KMS-11 (cell line): ENCODE measurements around the gene DNAJC1.
"Not testable (repeated sequence)": the region's sequence is repeated elsewhere in the genome, so short reads cannot be mapped to it uniquely, and the experiment has no call there.

Experiments
- H2AFZ ChIP-seq: fragments of 200-600 bp; sonication (generic); 2 replicates; pipeline ENCODE4 v1.6.1; 2016; ENCODE audit warnings: antibody characterized with exemption, mixed run types, low read depth
- H3K27ac ChIP-seq: fragments of 200-600 bp; sonication (generic); 2 replicates; pipeline ENCODE4 v1.6.1; 2016; ENCODE audit warnings: mild to moderate bottlenecking, mixed run types
- H3K27me3 ChIP-seq: fragments of 200-600 bp; sonication (generic); 2 replicates; pipeline ENCODE4 v1.6.1; 2017; ENCODE audit warnings: mild to moderate bottlenecking, low read depth, mixed run types, moderate library complexity; ENCODE audit not compliant: insufficient read depth
- H3K36me3 ChIP-seq: fragments of 200-600 bp; sonication (generic); 2 replicates; pipeline ENCODE4 v1.6.1; 2017; ENCODE audit warnings: mild to moderate bottlenecking, mixed run types; ENCODE audit not compliant: insufficient read depth
- H3K4me1 ChIP-seq: fragments of 200-600 bp; sonication (generic); 2 replicates; pipeline ENCODE4 v1.6.1; 2016; ENCODE audit warnings: mild to moderate bottlenecking, low read depth, mixed run types; ENCODE audit not compliant: poor library complexity, severe bottlenecking
- H3K4me2 ChIP-seq: fragments of 200-600 bp; sonication (generic); 2 replicates; pipeline ENCODE4 v1.7.0; 2016; ENCODE audit warnings: mild to moderate bottlenecking, mixed run types
- H3K4me3 ChIP-seq: fragments of 200-600 bp; sonication (generic); IDR thresholded peaks from 2 replicates; pipeline ENCODE4 v1.6.1; 2017; ENCODE audit warnings: low read depth, low read length, mixed read lengths; ENCODE audit not compliant: insufficient read depth
- H3K79me2 ChIP-seq: fragments of 200-600 bp; sonication (generic); 2 replicates; pipeline ENCODE4 v1.6.1; 2016; ENCODE audit warnings: low read depth, mixed run types; ENCODE audit not compliant: insufficient read depth
- H3K9ac ChIP-seq: fragments of 200-600 bp; sonication (generic); 2 replicates; pipeline ENCODE4 v1.6.1; 2016; ENCODE audit warnings: mild to moderate bottlenecking, mixed run types
- H4K20me1 ChIP-seq: fragments of 200-600 bp; sonication (generic); 2 replicates; pipeline ENCODE4 v1.6.1; 2016; ENCODE audit warnings: mild to moderate bottlenecking, mixed run types; ENCODE audit not compliant: insufficient read depth
- TF ChIP-seq, protein P1 (sequence below): fragments of 200-600 bp; sonication (generic); conservative IDR thresholded peaks from 2 replicates; pipeline ENCODE4 v1.6.1; 2017; ENCODE audit warnings: low read depth, mild to moderate bottlenecking, antibody characterized with exemption, low read length, moderate library complexity, mixed read lengths

The DNAJC1 gene

DNA sequence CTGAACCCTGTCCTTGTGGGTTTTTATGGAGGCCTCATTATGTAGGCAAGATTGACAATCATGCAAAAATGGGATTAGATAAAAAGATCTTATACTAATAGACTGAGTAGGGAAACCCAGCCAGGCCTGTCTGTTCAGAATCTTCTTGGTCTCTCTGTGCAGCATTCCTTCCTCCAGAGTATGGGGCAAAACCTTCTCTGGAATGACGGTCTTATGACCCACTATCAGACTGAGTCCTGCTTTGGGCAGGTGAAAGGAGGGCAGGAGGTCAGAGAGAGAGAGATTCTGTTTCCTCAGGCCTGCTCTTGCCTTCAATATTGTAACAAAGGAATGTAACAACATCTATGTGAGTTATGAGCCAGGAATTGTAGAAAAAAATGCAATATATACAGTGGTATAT is 182.6 kb downstream of the DNAJC1 start:
- Histone ChIP-seq H2AFZ (no peak overlapping the region), H3K27ac (no peak overlapping the region), H3K79me2 (no peaks in the 10 kb centered on the region), H3K4me2 (no peak overlapping the region), H3K4me1 (no peaks in the 10 kb centered on the region), H3K4me3 (no peak overlapping the region), H4K20me1 (no peaks in the 10 kb centered on the region), H3K9ac (no peak overlapping the region), H3K27me3 (no peaks in the 10 kb centered on the region), H3K36me3 (no peaks in the 10 kb centered on the region; the same call in 1 of the 2 replicates)
- TF ChIP-seq, protein P1, sequence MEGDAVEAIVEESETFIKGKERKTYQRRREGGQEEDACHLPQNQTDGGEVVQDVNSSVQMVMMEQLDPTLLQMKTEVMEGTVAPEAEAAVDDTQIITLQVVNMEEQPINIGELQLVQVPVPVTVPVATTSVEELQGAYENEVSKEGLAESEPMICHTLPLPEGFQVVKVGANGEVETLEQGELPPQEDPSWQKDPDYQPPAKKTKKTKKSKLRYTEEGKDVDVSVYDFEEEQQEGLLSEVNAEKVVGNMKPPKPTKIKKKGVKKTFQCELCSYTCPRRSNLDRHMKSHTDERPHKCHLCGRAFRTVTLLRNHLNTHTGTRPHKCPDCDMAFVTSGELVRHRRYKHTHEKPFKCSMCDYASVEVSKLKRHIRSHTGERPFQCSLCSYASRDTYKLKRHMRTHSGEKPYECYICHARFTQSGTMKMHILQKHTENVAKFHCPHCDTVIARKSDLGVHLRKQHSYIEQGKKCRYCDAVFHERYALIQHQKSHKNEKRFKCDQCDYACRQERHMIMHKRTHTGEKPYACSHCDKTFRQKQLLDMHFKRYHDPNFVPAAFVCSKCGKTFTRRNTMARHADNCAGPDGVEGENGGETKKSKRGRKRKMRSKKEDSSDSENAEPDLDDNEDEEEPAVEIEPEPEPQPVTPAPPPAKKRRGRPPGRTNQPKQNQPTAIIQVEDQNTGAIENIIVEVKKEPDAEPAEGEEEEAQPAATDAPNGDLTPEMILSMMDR, result no peak

DNA sequence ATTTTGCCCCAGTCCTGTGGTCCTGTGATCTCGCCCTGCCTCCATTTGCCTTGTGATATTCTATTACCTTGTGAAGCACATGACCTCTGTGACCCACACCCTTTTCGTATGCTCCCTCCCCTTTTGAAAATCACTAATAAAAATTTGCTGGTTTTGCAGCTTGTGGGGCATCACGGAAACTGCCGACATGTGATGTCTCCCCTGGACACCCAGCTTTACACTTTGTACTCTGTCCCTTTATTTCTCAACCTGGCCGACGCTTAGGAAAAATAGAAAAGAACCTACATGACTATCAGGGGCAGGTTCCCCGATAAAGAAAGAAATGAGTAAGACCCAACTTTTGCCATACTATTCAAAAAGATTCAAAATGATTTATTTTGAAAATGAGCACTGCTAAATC is 185.1 kb downstream of the DNAJC1 start:
- not testable (repeated sequence) for H2AFZ ChIP-seq, H3K4me2 ChIP-seq, H3K27me3 ChIP-seq, H4K20me1 ChIP-seq, H3K79me2 ChIP-seq, H3K4me1 ChIP-seq, H3K9ac ChIP-seq, H3K4me3 ChIP-seq, H3K27ac ChIP-seq, H3K36me3 ChIP-seq

DNA sequence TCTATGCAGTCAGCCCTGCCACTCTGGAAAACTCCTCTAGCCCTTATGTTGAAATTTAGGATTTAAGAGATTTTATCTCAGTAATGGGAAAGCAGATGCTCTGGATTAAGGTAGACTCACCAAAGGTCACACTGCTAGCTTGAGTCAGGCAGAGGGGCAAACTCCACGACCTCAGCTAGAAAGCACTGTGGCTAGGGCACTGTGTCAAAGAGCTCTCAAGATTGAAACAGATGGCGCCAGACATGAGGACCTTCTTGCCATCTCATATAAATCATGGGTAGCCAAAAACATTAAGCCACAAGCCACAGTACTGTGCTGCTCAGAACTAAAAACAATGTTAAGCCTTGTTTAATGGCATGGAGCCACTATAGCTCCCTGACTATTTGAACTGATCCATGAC is 188.7 kb downstream of the DNAJC1 start:
- Histone ChIP-seq H3K4me2 (no peak overlapping the region), H3K79me2 (no peaks in the 10 kb centered on the region), H3K27me3 (no peaks in the 10 kb centered on the region), H3K9ac (no peak overlapping the region), H3K27ac (no peak overlapping the region), H3K4me1 (peaks cover 11% of the 10 kb centered on the region), H3K36me3 (no peaks in the 10 kb centered on the region), H4K20me1 (no peaks in the 10 kb centered on the region), H2AFZ (no peak overlapping the region), H3K4me3 (no peak overlapping the region)
- TF ChIP-seq, protein P1, result no peak

DNA sequence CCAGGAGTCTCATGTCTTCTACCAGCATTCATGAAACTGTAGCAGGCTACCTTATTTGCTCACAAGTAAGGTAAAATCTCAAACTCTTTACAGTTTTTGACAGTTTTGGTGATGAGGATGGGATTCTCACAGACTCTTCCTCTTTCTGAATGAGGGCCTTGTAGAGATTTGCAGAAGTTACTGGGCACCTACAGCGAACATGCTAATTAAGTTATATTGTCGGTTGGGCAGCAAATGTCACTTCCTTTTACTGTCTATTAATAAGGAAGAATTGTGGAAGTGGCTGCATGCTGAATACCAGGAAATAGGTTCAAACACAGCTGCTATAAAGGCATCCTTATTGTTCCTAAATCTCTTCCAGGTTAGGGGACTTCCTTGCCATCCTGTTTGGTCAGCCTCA is 189.6 kb downstream of the DNAJC1 start:
- no peaks in the 10 kb centered on the region for H3K36me3 ChIP-seq
- no peak overlapping the region for H2AFZ ChIP-seq
- no peaks in the 10 kb centered on the region for H3K27me3 ChIP-seq
- H3K4me1 ChIP-seq, result peaks cover 11% of the 10 kb centered on the region
- no peaks in the 10 kb centered on the region for H3K79me2 ChIP-seq
- TF ChIP-seq, protein P1, result no peak
- no peak overlapping the region for H3K4me3 ChIP-seq
- H3K27ac ChIP-seq, result no peak overlapping the region
- no peaks in the 10 kb centered on the region for H4K20me1 ChIP-seq
- H3K4me2 ChIP-seq, result no peak overlapping the region
- no peak overlapping the region for H3K9ac ChIP-seq

DNA sequence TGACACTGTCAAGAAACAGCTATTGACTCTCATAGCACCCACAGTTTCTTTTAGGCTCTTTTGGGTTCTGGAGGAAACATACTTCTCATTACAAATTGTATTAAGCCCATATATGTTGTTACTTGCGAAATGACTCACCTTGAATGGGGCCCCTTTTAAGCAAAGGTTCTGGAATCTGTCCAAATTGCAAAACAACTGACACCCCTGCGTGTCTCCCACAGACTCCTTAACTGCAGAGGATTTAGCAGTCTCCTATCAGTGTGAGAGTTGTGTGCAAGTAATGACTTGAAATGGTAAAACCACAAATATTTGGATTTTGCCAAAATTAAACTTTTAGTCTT is 192.3 kb downstream of the DNAJC1 start:
- no peaks in the 10 kb centered on the region for H4K20me1 ChIP-seq
- no peaks in the 10 kb centered on the region for H3K36me3 ChIP-seq
- no peak overlapping the region for H3K27ac ChIP-seq

More for the DNA sequence above, 192.3 kb downstream of the DNAJC1 start:
- TF ChIP-seq, protein P1, result no peak
- H3K79me2 ChIP-seq, result no peaks in the 10 kb centered on the region
- H2AFZ ChIP-seq, result no peak overlapping the region
- H3K27me3 ChIP-seq, result no peaks in the 10 kb centered on the region
- peaks cover 11% of the 10 kb centered on the region for H3K4me1 ChIP-seq
- H3K4me2 ChIP-seq, result no peak overlapping the region
- H3K4me3 ChIP-seq, result no peak overlapping the region
- H3K9ac ChIP-seq, result no peak overlapping the region
